OCI-LY3 (cell line): ENCODE measurements around the gene HDAC7.

Experiments
- H2AFZ ChIP-seq: fragments of 200-600, 300-600 bp; shearing (Covaris generic); 2 replicates; pipeline ENCODE4 v1.6.0; 2014; ENCODE audit warnings: antibody characterized with exemption, low read depth, low read length
- H3K27ac ChIP-seq: fragments of 200-600, 300-600 bp; sonication (generic); 2 replicates; pipeline ENCODE4 v1.5.1; 2014; ENCODE audit warnings: mild to moderate bottlenecking, low read length, moderate library complexity, mixed read lengths
- H3K27me3 ChIP-seq: fragments of 200-600, 300-600 bp; sonication (generic); 2 replicates; pipeline ENCODE4 v1.6.1; 2014; ENCODE audit warnings: low read depth, low read length, mixed read lengths
- H3K36me3 ChIP-seq: fragments of 200-600, 300-600 bp; sonication (generic); replicated peaks from 2 replicates; pipeline ENCODE3; 2014; ENCODE audit warnings: low read depth, low read length, mixed read lengths
- H3K4me1 ChIP-seq: fragments of 300-600, 200-600 bp; sonication (generic); 2 replicates; pipeline ENCODE4 v1.6.1; 2014; ENCODE audit warnings: low read length, mixed read lengths
- H3K4me2 ChIP-seq: fragments of 200-600, 300-600 bp; sonication (generic); 2 replicates; pipeline ENCODE4 v1.6.1; 2014; ENCODE audit warnings: low read length, mixed read lengths
- H3K4me3 ChIP-seq: fragments of 300-600, 200-600 bp; sonication (generic); 2 replicates; pipeline ENCODE4 v1.5.1; 2014; ENCODE audit warnings: antibody characterized with exemption, mild to moderate bottlenecking, low read length, moderate library complexity
- H3K79me2 ChIP-seq: fragments of 300-600, 200-600 bp; shearing (Covaris generic); 2 replicates; pipeline ENCODE4 v1.6.1; 2014; ENCODE audit warnings: mild to moderate bottlenecking, low read length, mixed read lengths
- H3K9ac ChIP-seq: fragments of 300-600, 200-600 bp; shearing (Covaris generic); 2 replicates; pipeline ENCODE4 v1.6.0; 2014; ENCODE audit warnings: mild to moderate bottlenecking, low read length, moderate library complexity
- H3K9me3 ChIP-seq: fragments of 200-600, 300-600 bp; shearing (Covaris generic); 2 replicates; pipeline ENCODE4 v1.6.1; 2014; ENCODE audit warnings: low read length, mixed read lengths; ENCODE audit not compliant: insufficient read depth
- H4K20me1 ChIP-seq: fragments of 200-600, 300-600 bp; sonication (generic); 2 replicates; pipeline ENCODE4 v1.6.1; 2016; ENCODE audit warnings: low read length, mixed read lengths; ENCODE audit not compliant: insufficient read depth
- CTCF ChIP-seq: fragments of 200-600, 300-600 bp; sonication (generic); IDR thresholded peaks from 2 replicates; pipeline ENCODE4 v1.5.1; 2014; ENCODE audit warnings: antibody characterized with exemption, low read length, low read depth
- EZH2phosphoT487 ChIP-seq: fragments of 200-600 bp; shearing (Covaris generic); IDR thresholded peaks from 2 replicates; pipeline ENCODE4 v1.6.1; 2018; ENCODE audit warnings: antibody characterized with exemption, mixed run types, low read depth

The HDAC7 gene

DNA sequence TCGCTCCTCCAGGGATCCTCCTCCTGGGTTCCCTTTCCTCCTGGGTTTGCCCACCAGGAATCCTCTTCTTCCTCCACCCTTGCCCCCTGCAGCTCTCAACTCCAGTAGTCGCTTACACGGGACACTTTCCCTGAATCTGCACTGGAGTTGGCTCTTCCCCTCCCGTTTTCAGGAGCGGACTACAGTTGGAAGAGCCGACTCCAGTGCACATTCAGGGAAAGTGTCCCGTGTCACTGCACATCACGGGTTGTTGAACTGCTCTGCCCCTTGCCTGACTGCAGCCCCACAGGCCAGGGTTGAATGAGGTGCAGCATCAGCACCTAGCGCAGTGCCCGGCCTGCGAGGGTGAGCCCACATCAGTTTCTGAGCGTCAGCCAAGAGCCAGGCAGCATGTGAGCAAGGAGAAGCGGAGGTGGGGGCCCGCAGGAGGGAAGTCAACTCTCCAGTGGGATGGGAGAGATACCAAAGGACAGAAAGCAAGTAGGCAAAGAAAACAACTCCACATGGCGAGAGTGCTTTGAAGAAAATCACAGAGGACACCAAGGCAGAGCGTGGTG, 74.1 kb downstream of the HDAC7 start:
- Histone ChIP-seq H2AFZ (no peak overlapping the region), H3K9me3 (no peaks in the 10 kb centered on the region), H3K36me3 (no peaks in the 10 kb centered on the region), H3K27me3 (peaks cover 31% of the 10 kb centered on the region), H3K79me2 (no peaks in the 10 kb centered on the region), H3K4me1 (peaks cover 27% of the 10 kb centered on the region), H3K4me2 (no peak overlapping the region), H4K20me1 (no peaks in the 10 kb centered on the region), H3K27ac (no peak overlapping the region), H3K4me3 (no peak overlapping the region), H3K9ac (no peak overlapping the region)
- TF ChIP-seq CTCF, result no peak
- TF ChIP-seq EZH2phosphoT487, result no peak

- Histone ChIP-seq H3K27me3 (peaks cover 31% of the 10 kb centered on the region), H3K4me2 (no peak overlapping the region)
- TF ChIP-seq EZH2phosphoT487, result no peak
These were observed 74.8 kb downstream of the HDAC7 start for GRCh38 chr12:47744778-47745436.

GRCh38 chr12:47744005-47744651, 75.6 kb downstream of the HDAC7 start:
- no peak overlapping the region for H3K4me3 ChIP-seq
- H3K27me3 ChIP-seq, result peaks cover 31% of the 10 kb centered on the region
- H2AFZ ChIP-seq, result no peak overlapping the region
- no peaks in the 10 kb centered on the region for H3K36me3 ChIP-seq
- no peaks in the 10 kb centered on the region for H3K79me2 ChIP-seq
- TF ChIP-seq CTCF (peak; percentile 89), EZH2phosphoT487 (no peak)
- H3K9me3 ChIP-seq, result no peaks in the 10 kb centered on the region
- peak overlapping the region; percentile 29 for H3K4me2 ChIP-seq
- H3K4me1 ChIP-seq, result peaks cover 39% of the 10 kb centered on the region
- no peak overlapping the region for H3K9ac ChIP-seq
- H4K20me1 ChIP-seq, result no peaks in the 10 kb centered on the region
- H3K27ac ChIP-seq, result no peak overlapping the region

More at GRCh38 chr12:47744778-47745436, 74.8 kb downstream of the HDAC7 start:
- no peak overlapping the region for H3K27ac ChIP-seq
- H3K9ac ChIP-seq, result no peak overlapping the region
- no peaks in the 10 kb centered on the region for H3K9me3 ChIP-seq
- H2AFZ ChIP-seq, result no peak overlapping the region
- peaks cover 34% of the 10 kb centered on the region for H3K4me1 ChIP-seq
- no peaks in the 10 kb centered on the region for H4K20me1 ChIP-seq
- H3K36me3 ChIP-seq, result no peaks in the 10 kb centered on the region
- H3K79me2 ChIP-seq, result no peaks in the 10 kb centered on the region
- no peak overlapping the region for H3K4me3 ChIP-seq

- Histone ChIP-seq H2AFZ (no peak overlapping the region), H3K79me2 (no peaks in the 10 kb centered on the region), H3K4me2 (peak overlapping the region; percentile 29; the same call in 1 of the 2 replicates), H3K9me3 (no peaks in the 10 kb centered on the region), H3K4me3 (no peak overlapping the region), H3K9ac (no peak overlapping the region), H3K27ac (no peak overlapping the region), H3K4me1 (peaks cover 39% of the 10 kb centered on the region), H4K20me1 (no peaks in the 10 kb centered on the region), H3K36me3 (no peaks in the 10 kb centered on the region), H3K27me3 (peaks cover 31% of the 10 kb centered on the region)
- TF ChIP-seq EZH2phosphoT487 (no peak), CTCF (no peak)
These were observed 76.3 kb downstream of the HDAC7 start for GRCh38 chr12:47743311-47743860.
